ENCODE results near the gene DIDO1. TPM values are rescaled to one million over a fixed set of nuclear protein-coding genes. Genes with fewer than 3 reads are reported as not detected.

Gene DIDO1
- total RNA-seq, 1 experiment from 2014 or later = 85.9 TPM

GRCh38 chr20:62967149-62967501 is 40.8 kb upstream of the DIDO1 start:
- Histone ChIP-seq H4K20me1 (ENCODE audit: control insufficient read depth, insufficient read depth, insufficient read length) (no peaks in the 10 kb centered on the region), H3K4me1 (ENCODE audit: insufficient read depth, low read length) (no peaks in the 10 kb centered on the region), H2AFZ (ENCODE audit: low read length) (no peak overlapping the region), H3K27me3 (ENCODE audit: insufficient read depth, low read length) (no peaks in the 10 kb centered on the region; the same call in 1 of the 2 replicates), H2BK20ac (ENCODE audit: low read depth, low read length, poor library complexity, severe bottlenecking) (no peak overlapping the region), H3K56ac (ENCODE audit: insufficient read length, low read depth, low read length) (no peak overlapping the region), H2BK12ac (ENCODE audit: insufficient read length, low read depth, low read length) (no peak overlapping the region), H3K9me3 (ENCODE audit: control insufficient read depth, low read depth, low read length) (no peaks in the 10 kb centered on the region), H3K27ac (ENCODE audit: insufficient read length, low read depth, low read length) (no peak overlapping the region), H3K4me2 (ENCODE audit: insufficient read depth, insufficient read length, low read length) (no peak overlapping the region), H3K23me2 (ENCODE audit: insufficient read length, low read depth, low read length, poor library complexity, severe bottlenecking) (no peaks in the 10 kb centered on the region), H3K4ac (ENCODE audit: low read depth, low read length) (no peak overlapping the region), H3K14ac (ENCODE audit: insufficient read depth, low read length) (no peak overlapping the region), H2BK15ac (ENCODE audit: low read depth, low read length) (no peak overlapping the region), H3K9ac (ENCODE audit: extremely low read depth, insufficient read length, low read length) (no peak overlapping the region), H4K91ac (ENCODE audit: insufficient read length, low read depth, low read length) (no peak overlapping the region), H4K5ac (ENCODE audit: insufficient read length, low read depth, low read length) (no peak overlapping the region), H2BK120ac (ENCODE audit: low read depth, low read length, poor library complexity, severe bottlenecking) (no peak overlapping the region), H3T11ph (ENCODE audit: low read length) (no peak overlapping the region), H2AK5ac (ENCODE audit: insufficient read length, low read length) (no peak overlapping the region), H2BK5ac (ENCODE audit: insufficient read length, low read length) (no peak overlapping the region), H3K23ac (ENCODE audit: insufficient read length, low read depth, low read length) (no peak overlapping the region), H3K79me1 (ENCODE audit: insufficient read depth, low read depth, low read length, poor library complexity, severe bottlenecking) (no peaks in the 10 kb centered on the region), H3K18ac (ENCODE audit: insufficient read length, low read depth, low read length) (no peak overlapping the region), H4K8ac (replicated peaks; ENCODE audit: insufficient read length, low read depth, low read length) (no peak overlapping the region), H3K79me2 (ENCODE audit: insufficient read depth, low read length) (no peaks in the 10 kb centered on the region)
- Mint-ChIP-seq H3K4me3 (no peak overlapping the region), H3K4me1 (peaks cover 3 to 4% of the 10 kb centered on the region in 2 experiments; a peak in 3 of 4 replicates), H3K36me3 (ENCODE audit: insufficient read depth in 1 of 3, low read depth in 3 of 3) (peaks cover 0 to 14% (median 3%) of the 10 kb centered on the region in 3 experiments; a peak in 3 of 7 replicates), H3K9me3 (peaks cover 3% of the 10 kb centered on the region in 2 experiments; a peak in 2 of 5 replicates), H3K27me3 (ENCODE audit: low read depth) (peaks cover 11% of the 10 kb centered on the region), H3K27ac (no peak overlapping the region)
- DNase-seq = no peak
- no CpG with 5 or more reads among the region's 6 CpGs for WGBS (ENCODE audit: extremely low coverage, insufficient read length, low lambda C conversion rate)
- no peak for TF ChIP-seq CTCF (conservative IDR thresholded peaks at IDR 0.05)
